Fibroblast of villous mesenchyme (primary cell): ENCODE results near the gene LRRK1. TPM values are rescaled to one million over a fixed set of nuclear protein-coding genes. Genes with fewer than 3 reads are reported as not detected.

Source experiments
- DNase-seq: peaks from one replicate; pipeline ENCODE4 v3.0.0-alpha.2; 2010; ENCODE audit warnings: low read depth
- H3K4me3 ChIP-seq: 2 replicates; pipeline ENCODE4 v1.5.1; 2011; ENCODE audit warnings: low read depth, mild to moderate bottlenecking, low read length
- CTCF ChIP-seq: IDR thresholded peaks from 2 replicates; pipeline ENCODE4 v1.5.1; 2012; ENCODE audit warnings: low read depth, mild to moderate bottlenecking, low read length; ENCODE audit not compliant: insufficient read depth
- total RNA-seq: library from RNA; depleted of rRNA; stranded (reverse); fragments of >200 nt; gene quantifications from 2 replicates; pipeline ENCODE4 v1.2.3, GENCODE V29; 2012

Gene LRRK1
- total RNA-seq, 1 donor = 10.8 TPM

DNA sequence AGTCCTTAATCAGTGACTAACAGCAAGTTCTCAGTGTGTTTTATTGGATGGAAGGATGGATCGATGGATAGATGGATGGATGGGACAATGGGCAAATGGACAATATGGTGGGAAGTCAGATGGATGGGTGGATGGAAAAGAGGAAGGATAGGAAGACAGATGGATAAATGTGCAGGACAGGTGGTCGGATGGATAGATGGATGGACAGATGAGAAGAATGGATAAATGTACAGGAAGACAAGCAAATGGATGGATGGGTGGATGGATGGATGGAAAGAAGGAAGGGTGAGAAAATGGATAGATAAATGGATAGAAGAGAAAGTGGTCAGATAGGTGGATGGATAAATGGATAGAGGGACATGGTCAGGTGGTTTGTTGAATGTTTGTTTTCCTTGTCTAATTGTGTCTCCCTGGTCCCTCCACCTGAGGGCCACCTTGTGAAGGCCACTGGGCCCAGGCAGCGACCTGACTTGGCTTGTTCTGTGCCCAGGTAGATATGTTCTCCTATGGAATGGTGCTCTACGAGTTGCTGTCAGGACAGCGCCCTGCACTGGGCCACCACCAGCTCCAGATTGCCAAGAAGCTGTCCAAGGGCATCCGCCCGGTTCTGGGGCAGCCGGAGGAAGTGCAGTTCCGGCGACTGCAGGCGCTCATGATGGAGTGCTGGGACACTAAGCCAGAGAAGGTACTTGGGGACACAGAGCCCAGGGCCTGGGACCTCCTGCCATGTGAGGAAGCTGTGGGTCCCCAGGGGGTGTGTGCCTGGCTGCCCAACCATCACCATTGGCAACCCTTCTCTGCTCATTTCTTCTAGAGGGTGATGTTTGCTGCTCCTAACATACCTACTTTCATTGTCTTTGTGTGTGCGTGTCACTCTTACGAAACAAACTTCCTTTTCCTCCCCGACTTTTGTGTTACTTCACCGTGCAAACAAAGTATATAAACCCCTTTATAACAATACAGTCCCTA, 137.5 kb downstream of the LRRK1 start:
- TF ChIP-seq CTCF = no peak
- no peak overlapping the region for H3K4me3 ChIP-seq
- DNase-seq = no peak

- DNase-seq = no peak
- TF ChIP-seq CTCF = no peak
- H3K4me3 ChIP-seq = no peak overlapping the region
Measured at GRCh38 chr15:101057841-101058407, 138.8 kb downstream of the LRRK1 start.

DNA sequence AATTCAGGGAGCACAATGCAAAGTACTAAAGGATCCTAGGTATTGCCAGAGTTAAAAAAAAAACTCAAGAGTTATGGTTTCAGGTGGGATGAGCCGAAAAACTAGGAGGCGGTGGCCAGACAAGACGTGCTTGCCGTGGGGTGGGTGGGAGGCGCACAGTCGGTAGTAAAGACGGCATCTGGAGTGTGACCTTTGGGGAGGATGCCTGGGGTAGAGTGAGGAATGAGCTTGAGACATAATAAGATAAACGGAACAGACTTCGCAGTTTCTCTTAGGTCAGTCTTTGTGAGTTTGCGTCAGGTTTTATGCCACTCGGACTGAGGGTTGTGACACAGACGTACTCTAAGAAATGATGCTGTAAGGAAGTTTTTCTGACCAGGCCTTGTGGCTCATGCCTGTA, 139.6 kb downstream of the LRRK1 start:
- no peak for TF ChIP-seq CTCF
- no peak overlapping the region for H3K4me3 ChIP-seq
- DNase-seq = peak; percentile 71

DNA sequence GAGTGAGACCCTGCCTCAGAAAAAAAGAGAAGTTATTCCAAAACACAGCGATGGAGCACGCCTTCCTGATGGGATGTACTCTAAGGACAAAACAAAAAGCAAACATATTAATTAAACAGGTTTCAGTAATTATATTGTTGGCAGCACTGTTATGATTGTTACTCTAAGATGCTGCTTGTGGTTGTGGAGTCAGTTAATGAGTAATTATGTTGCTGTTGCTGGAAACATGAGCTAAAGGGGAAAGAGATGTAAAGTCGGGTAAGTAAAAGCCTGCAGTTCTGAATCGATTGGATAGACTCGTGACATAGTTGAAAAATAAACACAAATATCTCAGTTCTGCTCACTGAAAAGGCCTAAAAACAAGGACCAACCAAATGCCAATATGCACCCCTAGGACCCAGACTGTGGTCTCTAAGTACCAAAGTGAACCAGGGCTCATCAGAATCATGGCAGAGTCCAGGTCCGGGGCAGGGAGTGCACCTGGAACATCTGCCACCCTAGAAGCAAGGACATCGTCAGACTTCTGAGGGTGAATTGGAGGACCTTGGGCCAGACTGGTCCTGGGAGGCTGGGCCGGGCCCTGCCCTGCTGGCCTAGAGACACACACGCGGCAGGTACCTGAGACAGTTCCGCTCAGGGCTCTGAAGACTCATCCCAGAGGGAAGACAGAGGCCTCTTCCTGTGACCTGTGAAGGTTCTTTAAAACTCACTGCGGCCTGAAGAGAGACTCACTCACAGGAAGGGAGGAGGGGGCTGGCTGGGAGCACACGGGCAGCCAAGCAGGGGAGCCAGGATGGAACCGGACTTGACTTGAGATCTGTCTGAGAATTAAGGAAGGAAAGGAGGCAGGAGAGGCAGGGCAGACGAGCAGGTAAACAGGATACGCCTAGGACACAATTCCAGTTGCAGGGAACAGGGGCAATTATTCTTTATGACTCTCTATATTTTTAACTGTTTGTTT, 140.5 kb downstream of the LRRK1 start:
- no peak for TF ChIP-seq CTCF
- no peak for DNase-seq
- no peak overlapping the region for H3K4me3 ChIP-seq

GRCh38 chr15:101060576-101061551, 141.7 kb downstream of the LRRK1 start:
- no peak overlapping the region for H3K4me3 ChIP-seq
- TF ChIP-seq CTCF = no peak
- no peak for DNase-seq
